GM12864 (cell line): Measurements from ENCODE around the gene GALNT16.

Experiments
- DNase-seq: peaks from one replicate; pipeline ENCODE4 v3.0.0-alpha.2; 2011; ENCODE audit warnings: low read depth
- H3K4me3 ChIP-seq: 2 replicates; pipeline ENCODE4 v1.5.1; 2011; ENCODE audit warnings: mild to moderate bottlenecking, low read depth, low read length, control low read depth
- TF ChIP-seq, protein P1 (sequence below): IDR thresholded peaks from 2 replicates; pipeline ENCODE4 v1.5.1; 2011; ENCODE audit warnings: low read depth, mild to moderate bottlenecking, moderate library complexity, low read length, control low read depth, inconsistent platforms; ENCODE audit errors: missing control alignments

The GALNT16 gene

GRCh38 chr14:69368381-69368780 lies 108.4 kb downstream of the GALNT16 start:
- no peak overlapping the region for H3K4me3 ChIP-seq
- no peak for DNase-seq
- TF ChIP-seq, protein P1, sequence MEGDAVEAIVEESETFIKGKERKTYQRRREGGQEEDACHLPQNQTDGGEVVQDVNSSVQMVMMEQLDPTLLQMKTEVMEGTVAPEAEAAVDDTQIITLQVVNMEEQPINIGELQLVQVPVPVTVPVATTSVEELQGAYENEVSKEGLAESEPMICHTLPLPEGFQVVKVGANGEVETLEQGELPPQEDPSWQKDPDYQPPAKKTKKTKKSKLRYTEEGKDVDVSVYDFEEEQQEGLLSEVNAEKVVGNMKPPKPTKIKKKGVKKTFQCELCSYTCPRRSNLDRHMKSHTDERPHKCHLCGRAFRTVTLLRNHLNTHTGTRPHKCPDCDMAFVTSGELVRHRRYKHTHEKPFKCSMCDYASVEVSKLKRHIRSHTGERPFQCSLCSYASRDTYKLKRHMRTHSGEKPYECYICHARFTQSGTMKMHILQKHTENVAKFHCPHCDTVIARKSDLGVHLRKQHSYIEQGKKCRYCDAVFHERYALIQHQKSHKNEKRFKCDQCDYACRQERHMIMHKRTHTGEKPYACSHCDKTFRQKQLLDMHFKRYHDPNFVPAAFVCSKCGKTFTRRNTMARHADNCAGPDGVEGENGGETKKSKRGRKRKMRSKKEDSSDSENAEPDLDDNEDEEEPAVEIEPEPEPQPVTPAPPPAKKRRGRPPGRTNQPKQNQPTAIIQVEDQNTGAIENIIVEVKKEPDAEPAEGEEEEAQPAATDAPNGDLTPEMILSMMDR: no peak

- no peak overlapping the region for H3K4me3 ChIP-seq
- TF ChIP-seq, protein P1: no peak
- no peak for DNase-seq
Observed at GRCh38 chr14:69370061-69370460, 110.1 kb downstream of the GALNT16 start.

- H3K4me3 ChIP-seq: no peak overlapping the region
- TF ChIP-seq, protein P1: no peak
- DNase-seq: no peak
Observed at GRCh38 chr14:69372146-69372545, 112.2 kb downstream of the GALNT16 start.

- no peak for DNase-seq
- TF ChIP-seq, protein P1: no peak
- no peak overlapping the region for H3K4me3 ChIP-seq
Observed at GRCh38 chr14:69373104-69373503, 113.1 kb downstream of the GALNT16 start.

GRCh38 chr14:69374235-69374634 lies 114.3 kb downstream of the GALNT16 start:
- TF ChIP-seq, protein P1: no peak
- no peak overlapping the region for H3K4me3 ChIP-seq
- DNase-seq: no peak

- no peak for DNase-seq
- TF ChIP-seq, protein P1: no peak
- H3K4me3 ChIP-seq: no peak overlapping the region
Observed at GRCh38 chr14:69375182-69375581, 115.2 kb downstream of the GALNT16 start.

- H3K4me3 ChIP-seq: no peak overlapping the region
- TF ChIP-seq, protein P1: no peak
- DNase-seq: no peak
Observed at GRCh38 chr14:69375722-69376121, 115.8 kb downstream of the GALNT16 start.
